Subcutaneous adipose tissue (tissue), 4 donors: ENCODE data around the gene CTIF. TPM values are rescaled to one million over a fixed set of nuclear protein-coding genes. Genes with fewer than 3 reads are reported as not detected.

Experiments
- total RNA-seq, 4 donors: library from RNA; depleted of rRNA; stranded (reverse); fragments of >200 nt; gene quantifications; one replicate each; pipeline ENCODE4 v1.1.0, GENCODE V29; 2016
- TF ChIP-seq, protein P1 (sequence below): fragments of 450-650 bp; IDR thresholded peaks from one replicate; pipeline ENCODE4 v1.5.1; 2016; ENCODE audit warnings: low read depth, mild to moderate bottlenecking, control low read depth, antibody characterized with exemption, moderate library complexity

Gene CTIF
- total RNA-seq, 4 donors from 2014 or later, result 41.0 to 195 (median 78.3) TPM

DNA sequence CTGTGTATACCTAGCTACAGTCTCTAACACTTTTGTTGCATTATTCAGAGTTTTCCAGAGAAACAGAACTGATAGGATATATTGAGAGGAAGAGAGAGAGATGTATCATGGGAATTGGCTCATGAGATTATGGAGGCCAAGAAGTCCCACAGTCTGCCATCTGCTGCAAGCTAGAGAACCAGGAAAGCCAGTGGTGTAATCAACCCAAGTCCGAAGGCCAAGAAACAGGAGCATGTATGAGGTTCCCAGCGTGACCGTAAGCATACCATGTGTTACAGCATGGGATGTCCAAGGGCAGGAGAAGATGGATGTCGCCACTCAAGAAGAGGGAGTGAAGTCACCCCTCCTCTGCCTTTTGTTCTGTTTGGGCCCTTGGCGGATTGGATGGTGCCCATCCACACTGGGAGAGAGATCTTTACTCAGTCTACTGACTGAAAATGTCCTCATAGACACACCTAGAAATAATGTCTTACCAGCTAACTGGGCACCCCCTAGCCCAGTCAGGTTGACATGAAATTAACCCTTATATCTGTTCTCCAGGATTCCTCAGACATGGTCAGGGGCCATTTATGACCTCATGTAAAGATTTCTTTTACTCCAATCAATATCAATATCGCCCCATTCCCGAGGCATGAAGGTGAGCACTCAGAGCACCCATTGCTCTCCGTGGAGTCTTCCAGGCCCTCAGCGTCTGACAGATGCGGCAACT is 179.6 kb downstream of the CTIF start:
- TF ChIP-seq, protein P1, sequence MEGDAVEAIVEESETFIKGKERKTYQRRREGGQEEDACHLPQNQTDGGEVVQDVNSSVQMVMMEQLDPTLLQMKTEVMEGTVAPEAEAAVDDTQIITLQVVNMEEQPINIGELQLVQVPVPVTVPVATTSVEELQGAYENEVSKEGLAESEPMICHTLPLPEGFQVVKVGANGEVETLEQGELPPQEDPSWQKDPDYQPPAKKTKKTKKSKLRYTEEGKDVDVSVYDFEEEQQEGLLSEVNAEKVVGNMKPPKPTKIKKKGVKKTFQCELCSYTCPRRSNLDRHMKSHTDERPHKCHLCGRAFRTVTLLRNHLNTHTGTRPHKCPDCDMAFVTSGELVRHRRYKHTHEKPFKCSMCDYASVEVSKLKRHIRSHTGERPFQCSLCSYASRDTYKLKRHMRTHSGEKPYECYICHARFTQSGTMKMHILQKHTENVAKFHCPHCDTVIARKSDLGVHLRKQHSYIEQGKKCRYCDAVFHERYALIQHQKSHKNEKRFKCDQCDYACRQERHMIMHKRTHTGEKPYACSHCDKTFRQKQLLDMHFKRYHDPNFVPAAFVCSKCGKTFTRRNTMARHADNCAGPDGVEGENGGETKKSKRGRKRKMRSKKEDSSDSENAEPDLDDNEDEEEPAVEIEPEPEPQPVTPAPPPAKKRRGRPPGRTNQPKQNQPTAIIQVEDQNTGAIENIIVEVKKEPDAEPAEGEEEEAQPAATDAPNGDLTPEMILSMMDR, result no peak

DNA sequence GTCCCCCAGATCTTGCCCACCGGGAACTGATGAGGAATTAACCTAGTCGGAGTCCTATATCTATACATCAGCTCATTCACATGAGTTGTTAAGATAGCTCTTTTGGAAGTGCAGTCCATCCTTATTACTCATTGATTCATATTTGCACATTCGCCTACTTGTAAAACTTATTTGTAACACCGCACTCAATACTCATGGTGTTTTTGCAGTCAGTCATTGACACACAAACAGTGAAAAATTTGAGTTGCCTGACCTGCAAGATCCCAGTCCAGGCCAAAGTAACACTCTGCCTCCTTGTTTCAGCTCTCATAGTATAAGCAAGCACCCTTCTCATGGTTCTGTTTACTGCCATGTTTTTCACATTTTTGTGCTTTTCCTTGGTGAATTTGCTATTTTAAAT is 180.6 kb downstream of the CTIF start:
- TF ChIP-seq, protein P1, result no peak

DNA sequence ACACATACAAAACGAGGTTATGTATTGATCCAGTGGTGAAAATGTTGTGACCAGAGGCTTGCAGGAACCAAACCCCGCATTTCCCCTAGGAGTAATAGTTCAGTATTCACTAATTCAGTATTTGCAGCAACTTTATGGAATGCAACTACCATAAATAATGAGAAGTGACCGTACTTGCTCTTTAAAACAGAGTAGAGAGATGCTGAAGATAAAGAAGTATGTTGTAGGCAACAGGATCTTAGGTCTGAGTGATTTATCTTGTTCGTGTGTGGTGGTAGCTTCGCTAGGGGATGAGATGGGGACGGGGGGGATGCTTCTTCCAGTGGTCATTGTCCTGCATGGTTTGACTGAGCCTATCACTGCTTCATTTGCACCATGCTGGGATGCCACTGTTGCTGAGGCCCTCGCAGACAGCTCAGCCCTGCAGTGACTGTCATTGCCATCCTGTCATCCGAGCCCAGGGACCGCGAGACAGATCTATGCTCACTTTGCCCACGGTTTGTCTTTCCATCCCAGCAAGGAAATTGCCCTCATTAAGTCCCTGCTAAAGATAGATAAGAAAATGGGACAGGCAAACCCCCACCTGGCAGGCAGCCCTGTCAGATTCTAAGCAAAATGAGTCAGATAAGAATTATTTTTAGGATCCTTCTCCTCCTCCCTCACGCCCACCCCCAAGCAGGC is 181.3 kb downstream of the CTIF start:
- TF ChIP-seq, protein P1, result no peak

DNA sequence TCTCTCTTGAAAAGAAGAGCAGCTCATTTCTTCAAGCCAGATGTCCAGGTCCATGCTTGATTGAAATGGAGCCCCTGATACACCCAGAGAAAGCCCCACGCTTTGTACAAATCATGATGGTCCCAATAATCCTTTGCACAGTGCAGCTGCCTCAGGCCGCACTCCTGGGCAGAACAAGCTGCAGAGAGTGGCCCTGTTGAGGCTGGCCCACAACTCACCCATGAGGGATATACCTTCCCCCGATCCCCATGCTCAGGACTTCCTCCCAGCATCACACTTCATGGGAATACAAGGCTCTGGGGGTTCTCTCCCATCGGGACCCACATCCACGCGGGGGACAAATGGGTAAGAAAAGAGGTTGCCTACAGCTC is 181.8 kb downstream of the CTIF start:
- TF ChIP-seq, protein P1, result no peak

DNA sequence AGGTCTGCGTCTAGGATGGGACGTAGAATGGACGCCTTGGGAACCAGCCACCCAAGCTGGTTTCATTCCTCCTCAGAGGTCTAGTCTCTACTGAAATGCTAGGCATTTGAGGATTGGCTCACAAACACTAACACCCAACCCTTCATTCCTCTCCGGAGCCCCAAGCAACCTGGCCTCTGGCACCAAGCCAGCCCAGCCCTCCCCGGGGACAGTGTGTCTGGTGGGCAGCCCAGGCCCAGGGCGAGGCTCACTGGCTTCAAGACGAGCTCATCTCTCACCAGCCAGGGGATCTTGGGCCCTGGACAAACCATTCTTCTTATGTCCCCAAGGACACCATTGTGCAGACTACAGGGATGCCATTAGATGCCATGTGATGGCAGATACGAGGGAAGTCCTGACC is 182.5 kb downstream of the CTIF start:
- TF ChIP-seq, protein P1, result no peak

DNA sequence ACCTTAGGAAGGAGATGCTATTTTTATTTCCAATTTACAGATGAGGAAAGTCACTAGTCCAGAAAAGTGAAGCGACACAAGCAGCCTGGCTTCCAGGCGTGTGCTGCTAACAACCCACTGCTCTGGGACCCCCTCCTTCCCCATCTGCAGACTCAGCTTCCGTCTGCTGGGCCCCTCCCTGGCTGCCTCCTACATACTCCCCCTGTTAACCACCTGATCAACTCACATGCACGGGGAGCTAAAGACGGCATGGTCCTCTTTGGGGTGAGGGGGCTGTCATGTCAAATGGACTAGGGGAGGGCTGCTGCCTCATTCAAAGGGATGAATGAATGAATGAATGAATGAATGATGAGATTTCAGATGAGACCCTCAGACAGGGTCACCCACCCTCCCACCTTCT is 184.2 kb downstream of the CTIF start:
- TF ChIP-seq, protein P1, result no peak

DNA sequence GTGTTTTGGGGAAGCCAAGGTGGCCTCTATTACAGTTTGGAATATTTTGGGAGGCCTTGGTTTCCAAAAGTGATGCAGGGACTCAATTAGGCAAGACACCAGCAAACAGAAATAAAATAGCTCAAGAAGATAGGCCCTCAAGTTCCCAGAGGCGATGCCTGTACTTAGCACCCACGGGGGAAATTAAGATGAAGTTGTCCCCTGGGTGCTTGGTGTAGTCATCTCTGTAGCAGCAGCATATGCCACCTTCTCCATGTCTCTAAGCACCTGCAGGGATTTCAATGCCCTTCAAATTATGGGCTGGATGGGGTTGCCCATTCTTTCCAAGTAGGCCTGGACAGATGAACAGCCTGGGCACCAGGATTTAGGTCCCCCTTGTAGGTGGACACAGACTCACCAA is 185.0 kb downstream of the CTIF start:
- TF ChIP-seq, protein P1, result no peak
